RWPE1 (cell line): ENCODE measurements around the gene TMA7B.

Source experiments
- CTCF ChIA-PET: fragments of 350-600 bp; sonication (Branson Sonifier 250); formaldehyde crosslinking; extraction: SDS; loops from one replicate; lab custom pipeline; 2021; lab: Yijun Ruan, JAX
- POLR2A ChIA-PET: fragments of 400-600 bp; formaldehyde crosslinking; extraction: SDS; loops from one replicate; lab custom pipeline; 2020; ENCODE audit warnings: antibody characterized with exemption; ENCODE audit not compliant: low non-redundant PET; lab: Yijun Ruan, JAX
- DNase-seq: peaks from one replicate; pipeline ENCODE4 v3.0.0; 2012; ENCODE audit warnings: low spot score
- H3K27ac ChIP-seq: fragments of 450-650 bp; 2 replicates; pipeline ENCODE4 v1.5.1; 2017
- TF ChIP-seq, protein P1 (sequence below): fragments of 450-650 bp; conservative IDR thresholded peaks from 2 replicates; pipeline ENCODE4 v1.5.1; 2017; ENCODE audit warnings: low read depth, mild to moderate bottlenecking

TMA7B gene

DNA sequence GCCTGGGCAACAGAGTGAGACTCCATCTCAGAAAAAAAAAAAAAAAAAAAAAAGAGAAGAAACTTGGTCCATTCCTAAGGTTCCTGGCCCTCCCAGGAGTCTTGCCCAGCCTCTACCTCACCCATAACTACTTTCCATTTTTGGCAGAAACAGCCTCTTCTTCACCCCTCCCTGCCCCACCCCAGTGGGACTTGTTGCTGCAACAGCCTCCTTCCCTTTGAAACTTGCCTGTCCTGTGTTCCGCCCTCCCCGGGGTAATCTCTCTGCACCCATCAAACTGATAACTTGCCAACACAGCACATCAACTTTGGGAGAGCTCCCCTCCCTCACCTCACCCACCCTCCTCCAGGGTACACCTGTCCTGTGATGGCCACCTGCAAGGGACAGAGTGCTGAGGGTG, 24.5 kb downstream of the TMA7B start:
- CTCF ChIA-PET: no interaction called here
- H3K27ac ChIP-seq: peak overlapping the region; percentile 82
- no peak for DNase-seq
- TF ChIP-seq, protein P1, sequence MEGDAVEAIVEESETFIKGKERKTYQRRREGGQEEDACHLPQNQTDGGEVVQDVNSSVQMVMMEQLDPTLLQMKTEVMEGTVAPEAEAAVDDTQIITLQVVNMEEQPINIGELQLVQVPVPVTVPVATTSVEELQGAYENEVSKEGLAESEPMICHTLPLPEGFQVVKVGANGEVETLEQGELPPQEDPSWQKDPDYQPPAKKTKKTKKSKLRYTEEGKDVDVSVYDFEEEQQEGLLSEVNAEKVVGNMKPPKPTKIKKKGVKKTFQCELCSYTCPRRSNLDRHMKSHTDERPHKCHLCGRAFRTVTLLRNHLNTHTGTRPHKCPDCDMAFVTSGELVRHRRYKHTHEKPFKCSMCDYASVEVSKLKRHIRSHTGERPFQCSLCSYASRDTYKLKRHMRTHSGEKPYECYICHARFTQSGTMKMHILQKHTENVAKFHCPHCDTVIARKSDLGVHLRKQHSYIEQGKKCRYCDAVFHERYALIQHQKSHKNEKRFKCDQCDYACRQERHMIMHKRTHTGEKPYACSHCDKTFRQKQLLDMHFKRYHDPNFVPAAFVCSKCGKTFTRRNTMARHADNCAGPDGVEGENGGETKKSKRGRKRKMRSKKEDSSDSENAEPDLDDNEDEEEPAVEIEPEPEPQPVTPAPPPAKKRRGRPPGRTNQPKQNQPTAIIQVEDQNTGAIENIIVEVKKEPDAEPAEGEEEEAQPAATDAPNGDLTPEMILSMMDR: no peak
- POLR2A ChIA-PET: no interaction called here

DNA sequence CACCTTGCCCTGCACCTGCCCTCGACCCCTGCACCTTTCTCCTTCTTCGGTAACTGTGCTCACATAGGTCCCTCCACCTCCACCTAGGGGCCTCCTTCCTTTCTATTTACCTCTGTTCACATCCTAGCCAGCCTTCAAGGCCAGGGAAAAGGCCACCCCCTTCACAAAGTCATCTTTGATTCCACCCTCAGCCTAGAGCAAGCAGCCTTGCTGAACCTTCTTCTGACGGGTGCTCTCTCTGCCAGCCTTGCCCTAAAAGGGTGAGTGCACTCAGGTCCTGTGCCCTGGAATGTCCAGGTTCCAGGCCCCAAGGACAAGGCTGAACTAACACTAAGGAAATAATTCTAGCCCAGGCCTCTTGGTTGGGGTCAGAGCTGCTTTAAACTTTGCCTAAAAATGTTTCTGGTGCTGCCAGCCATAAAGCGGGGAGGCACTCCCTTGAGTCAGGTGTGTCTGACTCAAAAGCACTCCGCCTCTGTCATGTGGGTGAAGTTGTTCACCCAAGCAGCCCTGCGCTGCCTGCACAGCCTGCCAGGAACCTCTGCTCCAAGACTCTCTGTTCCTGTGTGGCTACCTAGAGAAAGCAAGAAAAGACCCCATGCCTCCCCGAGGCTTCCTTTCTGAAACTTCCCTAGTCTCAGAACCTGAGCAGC, 25.3 kb downstream of the TMA7B start:
- CTCF ChIA-PET: interaction anchor here (1.6 kb wide), 1 partner anchor 39 kb away, joined by 5 read pairs; no protein-coding TSS in a partner anchor
- peak overlapping the region; percentile 82 for H3K27ac ChIP-seq
- DNase-seq: no peak
- POLR2A ChIA-PET: interaction anchor here (0.6 kb wide), 1 partner anchor 652 kb away, joined by 3 read pairs; no protein-coding TSS in a partner anchor
- TF ChIP-seq, protein P1: no peak

DNA sequence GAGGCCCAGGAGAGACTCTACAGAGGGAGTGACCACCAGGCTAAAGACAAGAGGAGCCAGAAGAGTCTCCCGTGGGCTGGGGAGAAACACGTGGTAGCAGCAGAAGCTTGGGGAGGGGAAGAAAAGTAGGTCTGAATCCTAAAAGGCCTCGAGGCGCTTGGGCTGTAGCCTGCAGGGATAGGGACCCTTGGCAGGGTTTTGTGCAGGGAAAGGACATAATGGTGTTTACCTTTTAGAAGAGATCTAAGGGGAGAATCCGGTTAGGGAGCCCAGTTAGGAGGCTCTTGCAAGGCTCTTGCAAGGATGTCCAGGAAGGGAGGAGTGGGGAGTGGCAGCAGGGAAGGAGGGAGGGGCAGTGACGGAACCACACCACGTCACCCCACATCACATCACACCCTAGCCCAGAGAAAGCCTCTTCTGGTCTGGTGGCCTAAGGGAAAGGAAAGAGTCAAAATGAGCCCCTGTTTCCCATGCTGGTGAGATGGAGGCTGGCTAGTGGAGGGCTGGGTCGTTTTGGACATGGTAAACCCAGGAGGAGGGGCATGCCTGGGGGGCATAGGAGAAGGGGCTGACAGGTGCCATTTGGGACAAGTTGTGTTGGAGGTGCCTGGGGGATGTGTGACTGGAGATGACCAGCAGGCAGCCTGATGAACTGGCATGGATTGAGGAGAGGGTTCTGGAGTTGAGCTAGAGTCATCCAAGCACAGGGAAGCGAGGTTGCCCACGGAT, 28.4 kb downstream of the TMA7B start:
- TF ChIP-seq, protein P1: no peak
- CTCF ChIA-PET: no interaction called here
- H3K27ac ChIP-seq: no peak overlapping the region
- no peak for DNase-seq
- POLR2A ChIA-PET: interaction anchor here (0.7 kb wide), 1 partner anchor 203 kb away, joined by 3 read pairs; no protein-coding TSS in a partner anchor

DNA sequence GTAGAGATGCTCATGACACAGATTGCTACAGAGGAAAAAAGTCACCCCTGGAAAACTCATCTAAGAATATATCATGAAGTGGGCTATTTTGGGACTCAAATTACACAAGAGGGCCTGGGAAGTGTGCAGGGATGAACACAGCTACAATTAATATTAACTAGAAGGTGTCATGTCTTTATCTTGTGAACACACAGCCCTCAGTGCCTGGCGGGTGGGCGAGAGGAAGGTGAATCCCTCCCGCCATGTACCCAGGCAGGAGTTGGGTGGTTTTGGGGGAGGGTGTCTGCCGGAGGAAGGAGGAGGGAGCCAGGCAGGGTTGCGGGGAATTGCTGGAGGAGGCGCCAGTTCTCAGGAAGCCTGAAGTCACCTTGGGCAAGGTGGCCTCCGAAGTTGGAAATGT, 29.4 kb downstream of the TMA7B start:
- ChIA-PET POLR2A (no interaction called here), CTCF (no interaction called here)
- H3K27ac ChIP-seq: no peak overlapping the region
- no peak for DNase-seq
- TF ChIP-seq, protein P1: no peak

DNA sequence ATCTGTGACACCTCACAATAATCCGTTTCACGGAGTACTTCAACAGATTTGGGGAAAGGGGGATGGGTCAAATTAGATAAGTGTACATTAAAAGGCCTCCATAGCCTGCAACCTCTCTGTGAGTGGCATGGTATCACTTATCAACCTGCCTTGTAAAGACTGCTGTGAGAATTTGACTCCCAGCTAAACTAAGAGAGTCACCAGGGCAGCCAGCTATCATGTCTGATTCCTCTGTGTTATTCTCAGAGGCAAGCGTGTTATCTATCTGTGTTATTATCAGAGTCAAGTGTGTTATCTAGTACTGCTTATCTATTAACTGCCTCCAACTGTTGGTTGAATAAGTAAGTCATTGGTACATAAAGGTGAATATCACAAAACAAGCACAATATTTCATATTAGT, 30.5 kb downstream of the TMA7B start:
- POLR2A ChIA-PET: no interaction called here

DNA sequence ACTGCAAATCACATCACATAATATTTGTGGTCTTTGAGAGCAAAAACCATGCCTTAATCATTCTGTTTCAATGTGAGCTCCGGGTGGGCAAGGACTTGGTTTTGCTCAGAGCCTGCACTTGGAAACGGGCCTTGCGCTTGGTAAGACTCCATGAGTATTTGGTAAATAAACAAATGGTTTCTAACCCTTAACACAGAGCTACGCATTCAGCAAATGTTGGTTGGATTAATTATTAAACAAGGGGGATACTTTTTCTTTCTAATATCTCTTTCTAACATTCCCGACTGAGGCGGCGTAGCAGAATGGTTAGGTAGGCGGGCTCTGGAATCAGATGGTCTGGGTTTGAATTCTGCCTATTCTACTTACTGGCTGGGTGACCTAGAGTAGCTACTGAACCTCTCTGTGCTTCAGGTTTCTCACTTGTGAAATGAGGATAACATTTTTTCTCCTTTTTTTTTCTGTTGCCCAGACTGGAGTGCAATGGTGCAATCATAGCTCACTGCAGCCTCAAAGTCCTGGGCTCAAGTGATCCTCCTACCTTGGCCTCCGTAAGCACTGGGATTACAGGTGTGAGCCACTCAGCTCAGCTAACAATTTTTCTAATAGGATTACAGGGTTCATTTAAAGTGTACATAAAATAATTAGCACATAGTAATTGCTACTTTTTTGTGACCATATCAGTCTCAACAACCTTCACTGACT, 31.1 kb downstream of the TMA7B start:
- ChIA-PET CTCF (no interaction called here), POLR2A (no interaction called here)
- no peak overlapping the region for H3K27ac ChIP-seq
- TF ChIP-seq, protein P1: no peak
- no peak for DNase-seq

More for the DNA sequence above, 30.5 kb downstream of the TMA7B start:
- CTCF ChIA-PET: no interaction called here
- H3K27ac ChIP-seq: no peak overlapping the region
- TF ChIP-seq, protein P1: no peak
- no peak for DNase-seq
